A673 (cell line): ENCODE results near the gene DLEC1. TPM values are rescaled to one million over a fixed set of nuclear protein-coding genes. Genes with fewer than 3 reads are reported as not detected.

ENCODE experiments used
- BruUV-seq: library from RNA; stranded (reverse); fragments of 400-500 nt; replicated peaks from 2 replicates; lab custom pipeline; 2021; lab: Mats Ljungman, UMichigan
- CTCF ChIA-PET: fragments of 300-600 bp; sonication (Branson Sonifier 250); formaldehyde crosslinking; loops from one replicate; lab custom pipeline; 2022; ENCODE audit warnings: antibody characterized with exemption; lab: Charles Lee
- POLR2A ChIA-PET: fragments of 300-600 bp; sonication (Branson Sonifier 250); formaldehyde crosslinking; loops from one replicate; lab custom pipeline; 2022; ENCODE audit warnings: antibody characterized with exemption; ENCODE audit not compliant: low non-redundant PET; lab: Charles Lee
- DNase-seq: peaks from one replicate; pipeline ENCODE4 v3.0.0-alpha.2; 2015; ENCODE audit warnings: low spot score
- H3K27ac ChIP-seq: fragments of 200-600 bp; sonication (generic); 2 replicates; pipeline ENCODE4 v1.5.1; 2016; ENCODE audit warnings: mixed run types, low read depth, mild to moderate bottlenecking, mixed read lengths, antibody characterized with exemption, low read length; ENCODE audit not compliant: poor library complexity, severe bottlenecking
- H3K27me3 ChIP-seq: fragments of 200-600 bp; sonication (generic); replicated peaks from 2 replicates; pipeline ENCODE4 v1.6.1; 2017; ENCODE audit warnings: mixed run types, low read depth, mild to moderate bottlenecking, mixed read lengths, antibody characterized with exemption, low read length; ENCODE audit not compliant: insufficient read depth, poor library complexity
- H3K36me3 ChIP-seq: fragments of 200-600 bp; sonication (generic); 2 replicates; pipeline ENCODE4 v1.6.1; 2016; ENCODE audit warnings: mixed run types, mild to moderate bottlenecking, mixed read lengths, antibody characterized with exemption, low read length; ENCODE audit not compliant: insufficient read depth, poor library complexity, severe bottlenecking
- H3K4me1 ChIP-seq: fragments of 200-600 bp; sonication (generic); 2 replicates; pipeline ENCODE4 v1.6.1; 2017; ENCODE audit warnings: mixed run types, mild to moderate bottlenecking, mixed read lengths, antibody characterized with exemption, low read length; ENCODE audit not compliant: insufficient read depth, poor library complexity, severe bottlenecking
- H3K4me3 ChIP-seq: fragments of 200-600 bp; sonication (generic); 2 replicates; pipeline ENCODE4 v1.5.1; 2016; ENCODE audit warnings: low read depth, mixed run types, mild to moderate bottlenecking, mixed read lengths, low read length; ENCODE audit not compliant: poor library complexity, severe bottlenecking
- H3K9me3 ChIP-seq: fragments of 200-600 bp; sonication (generic); 2 replicates; pipeline ENCODE4 v1.6.1; 2016; ENCODE audit warnings: mixed run types, low read depth, mild to moderate bottlenecking, mixed read lengths, antibody characterized with exemption, low read length; ENCODE audit not compliant: poor library complexity, severe bottlenecking
- EZH2 ChIP-seq: fragments of 200-600 bp; sonication (generic); IDR thresholded peaks from 2 replicates; pipeline ENCODE4 v1.6.1; 2017; ENCODE audit warnings: borderline replicate concordance, low read depth, mild to moderate bottlenecking, mixed read lengths, antibody characterized with exemption, low read length; ENCODE audit not compliant: poor library complexity, severe bottlenecking
- intact Hi-C: fragments of 100-400 bp; cut with micrococcal nuclease; formaldehyde crosslinking; loops from one replicate; pipeline ENCODE4 v1.10.0; 2022; ENCODE audit not compliant: unreplicated experiment
- total RNA-seq: library from RNA; stranded (reverse); gene quantifications from 2 replicates; pipeline ENCODE4 v1.2.3, GENCODE V29; 2021
- TF ChIP-seq, protein P1 (sequence below): fragments of 300-800, 200-600 bp; sonication (generic); conservative IDR thresholded peaks from 2 replicates; pipeline ENCODE4 v1.5.1; 2017; ENCODE audit warnings: low read depth, mild to moderate bottlenecking, antibody characterized with exemption, low read length, moderate library complexity, mixed read lengths

The DLEC1 gene
- total RNA-seq, 1 experiment from 2014 or later = not detected

DNA sequence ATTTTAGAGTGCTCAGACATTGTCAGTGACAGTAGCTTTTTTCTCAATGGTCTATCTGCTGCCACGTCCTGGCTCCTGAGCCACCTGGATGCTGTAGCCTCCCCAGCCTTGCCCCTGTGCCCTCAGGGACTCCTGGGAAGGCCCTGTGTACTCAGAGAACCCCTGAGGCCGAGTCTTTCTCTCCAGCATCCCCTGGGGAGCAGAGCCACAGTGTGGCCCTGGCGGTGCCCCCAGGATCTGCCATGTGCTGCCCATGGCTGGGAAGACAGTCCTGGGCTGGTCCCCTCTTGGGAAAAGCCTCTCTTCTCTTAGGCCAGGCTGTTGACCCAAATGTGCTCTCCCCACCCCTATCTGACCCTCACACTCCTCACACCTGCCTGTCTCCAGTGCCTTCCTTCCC lies 104.5 kb downstream of the DLEC1 start:
- no TSS peak for BruUV-seq
- POLR2A ChIA-PET = no interaction called here
- intact Hi-C loops = no loop called here
- no peak for DNase-seq
- Histone ChIP-seq H3K36me3 (no peaks in the 10 kb centered on the region), H3K27me3 (no peaks in the 10 kb centered on the region), H3K9me3 (no peaks in the 10 kb centered on the region), H3K4me3 (no peak overlapping the region), H3K27ac (no peak overlapping the region), H3K4me1 (no peaks in the 10 kb centered on the region)
- CTCF ChIA-PET = no interaction called here
- TF ChIP-seq EZH2 = no peak
- TF ChIP-seq, protein P1, sequence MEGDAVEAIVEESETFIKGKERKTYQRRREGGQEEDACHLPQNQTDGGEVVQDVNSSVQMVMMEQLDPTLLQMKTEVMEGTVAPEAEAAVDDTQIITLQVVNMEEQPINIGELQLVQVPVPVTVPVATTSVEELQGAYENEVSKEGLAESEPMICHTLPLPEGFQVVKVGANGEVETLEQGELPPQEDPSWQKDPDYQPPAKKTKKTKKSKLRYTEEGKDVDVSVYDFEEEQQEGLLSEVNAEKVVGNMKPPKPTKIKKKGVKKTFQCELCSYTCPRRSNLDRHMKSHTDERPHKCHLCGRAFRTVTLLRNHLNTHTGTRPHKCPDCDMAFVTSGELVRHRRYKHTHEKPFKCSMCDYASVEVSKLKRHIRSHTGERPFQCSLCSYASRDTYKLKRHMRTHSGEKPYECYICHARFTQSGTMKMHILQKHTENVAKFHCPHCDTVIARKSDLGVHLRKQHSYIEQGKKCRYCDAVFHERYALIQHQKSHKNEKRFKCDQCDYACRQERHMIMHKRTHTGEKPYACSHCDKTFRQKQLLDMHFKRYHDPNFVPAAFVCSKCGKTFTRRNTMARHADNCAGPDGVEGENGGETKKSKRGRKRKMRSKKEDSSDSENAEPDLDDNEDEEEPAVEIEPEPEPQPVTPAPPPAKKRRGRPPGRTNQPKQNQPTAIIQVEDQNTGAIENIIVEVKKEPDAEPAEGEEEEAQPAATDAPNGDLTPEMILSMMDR = no peak

DNA sequence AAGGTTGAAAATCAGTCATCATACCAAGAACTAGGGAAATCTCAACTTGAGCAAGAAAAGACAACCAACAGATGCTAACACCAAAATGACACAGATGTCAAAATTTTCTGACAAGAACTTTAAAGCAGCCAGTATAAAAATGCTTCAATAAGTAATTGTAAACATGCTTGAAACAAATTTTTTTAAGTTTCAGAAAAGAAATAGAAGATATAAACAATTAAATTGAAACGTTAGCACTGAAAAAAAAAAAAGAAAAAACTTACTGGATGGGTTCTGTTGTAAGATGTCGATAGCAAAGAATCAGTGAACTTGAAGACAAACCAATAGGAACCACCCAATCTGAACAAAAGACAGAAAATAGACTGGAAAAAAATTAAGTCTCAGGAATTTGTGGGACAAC lies 107.5 kb downstream of the DLEC1 start:
- intact Hi-C loops = no loop called here
- CTCF ChIA-PET = no interaction called here

DNA sequence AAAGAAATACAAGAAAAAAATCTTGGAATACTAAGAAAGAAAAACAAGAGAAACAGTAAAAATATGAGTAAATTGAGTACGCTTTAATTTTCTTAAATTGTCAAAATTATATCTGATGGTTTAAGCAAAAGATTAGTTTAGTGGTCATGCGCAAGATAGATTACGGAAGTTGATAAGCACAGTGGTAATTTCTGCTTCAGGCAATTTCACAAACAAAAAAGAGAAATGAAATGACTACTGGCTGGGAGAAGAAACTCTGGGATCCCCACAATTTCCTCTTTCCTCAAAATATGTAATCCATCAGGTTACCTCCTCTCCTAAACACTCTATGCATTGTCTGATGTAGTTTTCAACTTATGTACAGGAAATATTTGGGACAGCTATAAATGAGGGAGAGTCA lies 108.4 kb downstream of the DLEC1 start:
- Histone ChIP-seq H3K4me1 (no peaks in the 10 kb centered on the region), H3K36me3 (no peaks in the 10 kb centered on the region), H3K9me3 (no peaks in the 10 kb centered on the region), H3K27me3 (no peaks in the 10 kb centered on the region), H3K27ac (no peak overlapping the region), H3K4me3 (no peak overlapping the region)
- ChIA-PET POLR2A (no interaction called here), CTCF (no interaction called here)
- BruUV-seq = no TSS peak
- DNase-seq = no peak
- TF ChIP-seq EZH2 = no peak
- TF ChIP-seq, protein P1 = no peak
- intact Hi-C loops = no loop called here

More for the DNA sequence above, 107.5 kb downstream of the DLEC1 start:
- no TSS peak for BruUV-seq
- TF ChIP-seq EZH2 = no peak
- TF ChIP-seq, protein P1 = no peak
- Histone ChIP-seq H3K9me3 (no peaks in the 10 kb centered on the region), H3K4me3 (no peak overlapping the region), H3K36me3 (no peaks in the 10 kb centered on the region), H3K4me1 (no peaks in the 10 kb centered on the region), H3K27me3 (no peaks in the 10 kb centered on the region), H3K27ac (no peak overlapping the region)
- no peak for DNase-seq
- POLR2A ChIA-PET = no interaction called here
